CD14-positive monocyte (primary cell): Measurements from ENCODE around the gene CDH12. TPM values are rescaled to one million over a fixed set of nuclear protein-coding genes. Genes with fewer than 3 reads are reported as not detected.

Source experiments
- DNase-seq, 3 donors: peaks; one replicate each; pipeline ENCODE4 v3.0.0-alpha.2; 2011 to 2022
- H2AFZ ChIP-seq: 2 replicates; pipeline ENCODE4 v1.6.0; 2012; ENCODE audit warnings: mild to moderate bottlenecking, low read depth, low read length, inconsistent platforms; ENCODE audit not compliant: insufficient read depth, poor library complexity, severe bottlenecking
- H3K27ac ChIP-seq, 2 donors: 1 replicate in 1 of 2; 2 replicates in 1 of 2; pipeline ENCODE4 v1.5.1; 2012 to 2013; ENCODE audit warnings: low read length in 2 of 2, control low read depth in 1 of 2, inconsistent platforms in 1 of 2, low read depth in 1 of 2, mild to moderate bottlenecking in 1 of 2
- H3K27me3 ChIP-seq, 2 donors: one replicate each; pipeline versions ENCODE4 v1.6.0 to v1.6.1; 2011 to 2013; ENCODE audit warnings: low read length in 2 of 2; ENCODE audit not compliant: control insufficient read depth in 2 of 2, insufficient read depth in 2 of 2
- H3K36me3 ChIP-seq, 2 donors: replicated peaks in 1 of 2; 1 replicate in 1 of 2; 2 replicates in 1 of 2; pipeline versions ENCODE4 v1.5.1 to v1.6.1; 2012 to 2013; ENCODE audit warnings: low read length in 2 of 2, control low read depth in 1 of 2, inconsistent platforms in 1 of 2, mild to moderate bottlenecking in 1 of 2; ENCODE audit not compliant: insufficient read depth in 2 of 2, control insufficient read depth in 1 of 2
- H3K4me1 ChIP-seq, 2 donors: 1 replicate in 1 of 2; 2 replicates in 1 of 2; pipeline versions ENCODE4 v1.5.1 to v1.6.1; 2012 to 2013; ENCODE audit warnings: low read length in 2 of 2, control low read depth in 1 of 2, inconsistent platforms in 1 of 2, mild to moderate bottlenecking in 1 of 2, moderate library complexity in 1 of 2; ENCODE audit not compliant: insufficient read depth in 2 of 2, control insufficient read depth in 1 of 2
- H3K4me2 ChIP-seq: replicated peaks from 2 replicates; pipeline ENCODE3; 2012; ENCODE audit warnings: low read length, moderate library complexity, mild to moderate bottlenecking; ENCODE audit not compliant: poor library complexity, severe bottlenecking; ENCODE audit errors: extremely low read depth
- H3K4me3 ChIP-seq, 3 experiments: fragments of 200-600 bp in 1 of 3; sonication (generic) in 1 of 3; replicated peaks in 1 of 3; 1 replicate in 2 of 3; 2 replicates in 1 of 3; pipeline ENCODE4 v1.5.1; 2011 to 2013; ENCODE audit warnings: low read length in 3 of 3, mild to moderate bottlenecking in 3 of 3, control low read depth in 2 of 3, low read depth in 2 of 3, inconsistent platforms in 1 of 3, moderate library complexity in 1 of 3
- H3K79me2 ChIP-seq: 2 replicates; pipeline ENCODE4 v1.6.0; 2012; ENCODE audit warnings: mild to moderate bottlenecking, control low read depth, inconsistent platforms, low read length, moderate library complexity; ENCODE audit not compliant: insufficient read depth
- H3K9ac ChIP-seq: 2 replicates; pipeline ENCODE4 v1.6.0; 2017; ENCODE audit warnings: low read length, mild to moderate bottlenecking; ENCODE audit not compliant: insufficient read depth, poor library complexity, severe bottlenecking
- H3K9me3 ChIP-seq, 2 donors: replicated peaks in 1 of 2; 1 replicate in 1 of 2; 2 replicates in 1 of 2; pipeline versions ENCODE4 v1.5.1 to v1.6.1; 2012 to 2013; ENCODE audit warnings: low read length in 2 of 2, control low read depth in 1 of 2; ENCODE audit not compliant: control insufficient read depth in 1 of 2, insufficient read depth in 1 of 2
- H4K20me1 ChIP-seq: 2 replicates; pipeline ENCODE4 v1.6.0; 2012; ENCODE audit warnings: mild to moderate bottlenecking, low read length, control low read depth, moderate library complexity; ENCODE audit not compliant: insufficient read depth
- H3K27ac Mint-ChIP-seq, 7 donors: one replicate each; pipeline ENCODE4 v1.8.0; 2020; ENCODE audit warnings: mild to moderate bottlenecking in 7 of 7, mixed read lengths in 7 of 7, moderate library complexity in 6 of 7, inconsistent platforms in 2 of 7
- H3K27me3 Mint-ChIP-seq, 3 donors: one replicate each; pipeline ENCODE4 v1.8.0; 2021 to 2022; ENCODE audit warnings: low read depth in 3 of 3, mild to moderate bottlenecking in 3 of 3, mixed read lengths in 3 of 3, moderate library complexity in 3 of 3, inconsistent platforms in 1 of 3
- H3K36me3 Mint-ChIP-seq, 2 donors: one replicate each; pipeline ENCODE4 v1.8.0; 2020; ENCODE audit warnings: mixed read lengths in 2 of 2, inconsistent platforms in 1 of 2, mild to moderate bottlenecking in 1 of 2
- H3K4me1 Mint-ChIP-seq: one replicate; pipeline ENCODE4 v1.8.0; 2020; ENCODE audit warnings: mild to moderate bottlenecking, mixed read lengths
- H3K4me3 Mint-ChIP-seq, 2 donors: one replicate each; pipeline ENCODE4 v1.8.0; 2020; ENCODE audit warnings: mild to moderate bottlenecking in 2 of 2, mixed read lengths in 2 of 2, moderate library complexity in 1 of 2
- H3K9me3 Mint-ChIP-seq, 7 donors: one replicate each; pipeline ENCODE4 v1.8.0; 2020 to 2022; ENCODE audit warnings: mixed read lengths in 7 of 7, mild to moderate bottlenecking in 6 of 7, moderate library complexity in 6 of 7, inconsistent platforms in 2 of 7
- CTCF ChIP-seq: fragments of 200-600 bp; IDR thresholded peaks from one replicate; pipeline ENCODE4 v1.8.0; 2022; ENCODE audit warnings: antibody characterized with exemption, mild to moderate bottlenecking
- WGBS: methylation state at CpG from one replicate; pipeline ENCODE4 v1.1.5; 2013; ENCODE audit warnings: missing lambda C conversion rate; ENCODE audit not compliant: insufficient coverage; 5-methylcytosine and 5-hydroxymethylcytosine counted together
- intact Hi-C, 2 donors: fragments of 100-400 bp; cut with micrococcal nuclease; formaldehyde crosslinking; loops; one replicate each; pipeline versions ENCODE4 v1.15.0 to v1.15.1; 2023
- polyA minus RNA-seq: library from RNA; depleted of rRNA, polyadenylated mRNA; stranded (reverse); fragments of >200 nt; gene quantifications from 2 replicates; pipeline ENCODE4 v1.2.3, GENCODE V29; 2012
- polyA plus RNA-seq, 3 donors: library from polyadenylated mRNA; depleted of rRNA in 1 of 3; unstranded in 2 of 3; stranded (reverse) in 1 of 3; fragments of 300-500 nt in 2 of 3; fragments of >200 nt in 1 of 3; fragmentation: Illumina TruSeq in 2 of 3; gene quantifications; 1 replicate in 2 of 3; 2 replicates in 1 of 3; pipeline ENCODE4 v1.2.3, GENCODE V29; 2012 to 2021
- total RNA-seq, 12 experiments: library from RNA in 1 of 12; stranded (reverse) in 1 of 12; fragments of 120-200 nt in 1 of 12; gene quantifications; one replicate each; pipeline ENCODE4 v1.2.4 and lab custom pipeline; 2013 to 2026; ENCODE audit warnings: mixed read lengths in 6 of 12, inconsistent platforms in 1 of 12

CDH12 gene
- total RNA-seq (2013) = 0.06 TPM
- polyA plus RNA-seq = not detected
- polyA minus RNA-seq = not detected in 2 replicates
- 0 to 2.1 (median 0.08) reads per million in 11 experiments for total RNA-seq (lab: John Stamatoyannopoulos, UW)

- DNase-seq = no peak
- peaks cover 3 to 14% of the 10 kb centered on the region in 2 donors for H3K27me3 ChIP-seq
- H3K4me1 ChIP-seq = no peaks in the 10 kb centered on the region
- H3K9ac ChIP-seq = no peak within 1 kb of the TSS
- H3K27ac ChIP-seq = no peak within 1 kb of the TSS
- H3K79me2 ChIP-seq = no peaks in the 10 kb centered on the region
- WGBS = 3% methylated on average over 19 of the region's 31 CpGs
- H3K36me3 ChIP-seq = no peaks in the 10 kb centered on the region
- no peaks in the 10 kb centered on the region for H4K20me1 ChIP-seq
- H3K9me3 Mint-ChIP-seq = peaks cover 0 to 6% (median 0%) of the 10 kb centered on the region in 7 donors
- intact Hi-C loops = no loop called here
- no peak within 1 kb of the TSS for H3K4me3 Mint-ChIP-seq
- H3K27me3 Mint-ChIP-seq = peaks cover 6 to 17% (median 8%) of the 10 kb centered on the region in 3 donors
- H3K4me3 ChIP-seq = no peak within 1 kb of the TSS
- no peaks in the 10 kb centered on the region for H3K36me3 Mint-ChIP-seq
- no peaks in the 10 kb centered on the region for H3K9me3 ChIP-seq
- H3K4me2 ChIP-seq = no peak within 1 kb of the TSS
- no peak within 1 kb of the TSS for H3K27ac Mint-ChIP-seq
- H3K4me1 Mint-ChIP-seq = peaks cover 3% of the 10 kb centered on the region
- TF ChIP-seq CTCF = no peak
- no peak within 1 kb of the TSS for H2AFZ ChIP-seq
Measured at GRCh38 chr5:22852807-22853660, at the start of gene CDH12. CDH12 (minus strand) TSS chr5:22853344.

GRCh38 chr5:22901885-22902284 is 48.7 kb upstream of the CDH12 start:
- Histone ChIP-seq H3K4me1 (no peaks in the 10 kb centered on the region), H3K4me2 (no peak overlapping the region), H3K4me3 (no peak overlapping the region), H2AFZ (no peak overlapping the region), H3K9ac (no peak overlapping the region), H3K27ac (no peak overlapping the region), H3K79me2 (no peaks in the 10 kb centered on the region), H4K20me1 (no peaks in the 10 kb centered on the region), H3K27me3 (no peaks in the 10 kb centered on the region), H3K9me3 (peaks cover 0 to 16% of the 10 kb centered on the region in 2 donors), H3K36me3 (no peaks in the 10 kb centered on the region)
- Mint-ChIP-seq H3K27ac (no peak overlapping the region), H3K4me3 (no peak overlapping the region), H3K36me3 (no peaks in the 10 kb centered on the region), H3K4me1 (no peaks in the 10 kb centered on the region), H3K9me3 (peaks cover 0 to 5% (median 1%) of the 10 kb centered on the region in 7 donors), H3K27me3 (peaks cover 0 to 2% (median 0%) of the 10 kb centered on the region in 3 donors)
- 97% methylated on average over 3 of the region's 5 CpGs for WGBS
- intact Hi-C loops = no loop called here
- TF ChIP-seq CTCF = no peak
- DNase-seq = no peak
